Measurements from ENCODE around the gene PARD3B. TPM values are rescaled to one million over a fixed set of nuclear protein-coding genes. Genes with fewer than 3 reads are reported as not detected.

Gene PARD3B
- total and polyA plus RNA-seq, 3 experiments from 2014 or later: 0.11 to 0.26 TPM; not detected in 1

DNA sequence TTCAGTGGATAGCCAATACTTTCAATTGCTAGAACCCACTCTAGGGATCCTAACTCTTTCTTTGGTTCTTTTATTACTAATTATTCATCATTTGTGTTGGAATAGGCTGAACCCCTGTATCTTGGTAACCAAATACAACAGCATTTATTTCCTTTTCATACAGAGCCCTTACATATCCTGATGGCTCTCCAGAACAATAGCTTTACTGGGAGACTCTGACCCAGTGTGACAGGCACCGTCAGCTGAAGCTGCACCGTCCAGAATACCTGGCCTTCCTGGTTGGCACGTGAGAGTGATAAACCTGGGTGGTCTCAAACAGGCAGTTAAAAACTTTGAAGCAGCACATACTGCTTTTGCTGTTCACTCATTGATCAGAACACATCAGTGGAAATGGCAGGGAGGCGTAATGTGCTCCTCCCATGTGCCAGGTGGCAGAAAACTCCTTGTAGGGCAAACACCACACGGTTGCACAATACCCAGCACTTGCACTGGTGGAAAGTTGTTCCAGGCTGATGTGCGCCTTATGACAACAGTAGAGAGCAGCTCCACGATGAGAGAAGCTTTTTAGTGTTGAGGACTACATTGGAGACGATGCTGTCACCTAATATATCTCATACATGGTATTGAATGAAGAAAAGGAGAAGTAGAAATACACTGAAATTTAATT lies 456.2 kb downstream of the PARD3B start:
- POLR2A ChIA-PET: no interaction called here
- Histone ChIP-seq H3K36me3 (ENCODE audit: insufficient read depth, low read length) (no peaks in the 10 kb centered on the region), H3K4me1 (ENCODE audit: insufficient read depth, low read length) (no peaks in the 10 kb centered on the region), H3K9me3 (ENCODE audit: low read length) (no peaks in the 10 kb centered on the region), H3K4me3 (ENCODE audit: low read length) (no peak overlapping the region), H3K27ac (ENCODE audit: low read depth, low read length) (no peak overlapping the region), H3K27me3 (ENCODE audit: insufficient read depth, low read length, poor library complexity, severe bottlenecking) (no peaks in the 10 kb centered on the region)
- no peak overlapping the region for H3K4me3 Mint-ChIP-seq
- CTCF ChIA-PET: no interaction called here
- DNase-seq: no peak
- no peaks in the 10 kb centered on the region for H3K36me3 Mint-ChIP-seq
- H3K9me3 Mint-ChIP-seq: peaks cover 0 to 5% (median 3%) of the 10 kb centered on the region in 5 donors
- H3K4me1 Mint-ChIP-seq: peaks cover 6 to 12% (median 6%) of the 10 kb centered on the region in 3 donors
- H3K27ac Mint-ChIP-seq: no peak overlapping the region
- no peaks in the 10 kb centered on the region for H3K27me3 Mint-ChIP-seq

DNA sequence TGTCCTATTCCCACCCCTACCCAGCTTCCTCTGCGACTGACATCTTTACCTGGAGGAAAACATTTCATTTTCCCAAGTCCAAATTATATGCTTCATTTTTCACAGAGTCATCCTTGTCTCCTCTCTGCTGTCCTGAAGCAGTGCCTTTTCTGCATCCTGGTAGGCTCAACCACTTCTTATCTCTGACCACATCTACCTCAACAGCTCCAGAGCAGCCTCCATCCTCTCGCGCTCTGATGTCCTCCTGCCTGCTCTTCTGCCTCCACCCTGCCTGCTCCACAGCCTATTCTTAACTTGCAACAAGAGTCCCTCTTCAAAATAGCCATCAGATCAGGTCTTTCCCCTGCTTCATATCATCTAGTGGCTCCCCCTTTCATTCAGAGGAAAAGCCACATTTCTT lies 457.1 kb downstream of the PARD3B start:
- peaks cover 0 to 1% (median 0%) of the 10 kb centered on the region in 5 donors for H3K9me3 Mint-ChIP-seq
- Histone ChIP-seq H3K36me3 (ENCODE audit: insufficient read depth, low read length) (no peaks in the 10 kb centered on the region), H3K4me3 (ENCODE audit: low read length) (no peak overlapping the region), H3K9me3 (ENCODE audit: low read length) (no peaks in the 10 kb centered on the region), H3K4me1 (ENCODE audit: insufficient read depth, low read length) (no peaks in the 10 kb centered on the region), H3K27ac (ENCODE audit: low read depth, low read length) (no peak overlapping the region), H3K27me3 (ENCODE audit: insufficient read depth, low read length, poor library complexity, severe bottlenecking) (no peaks in the 10 kb centered on the region)
- no peak overlapping the region for H3K27ac Mint-ChIP-seq
- H3K36me3 Mint-ChIP-seq: no peaks in the 10 kb centered on the region
- ChIA-PET CTCF (no interaction called here), POLR2A (no interaction called here)
- no peak for DNase-seq
- H3K4me1 Mint-ChIP-seq: peaks cover 6 to 12% (median 6%) of the 10 kb centered on the region in 3 donors
- H3K4me3 Mint-ChIP-seq: no peak overlapping the region
- no peaks in the 10 kb centered on the region for H3K27me3 Mint-ChIP-seq

DNA sequence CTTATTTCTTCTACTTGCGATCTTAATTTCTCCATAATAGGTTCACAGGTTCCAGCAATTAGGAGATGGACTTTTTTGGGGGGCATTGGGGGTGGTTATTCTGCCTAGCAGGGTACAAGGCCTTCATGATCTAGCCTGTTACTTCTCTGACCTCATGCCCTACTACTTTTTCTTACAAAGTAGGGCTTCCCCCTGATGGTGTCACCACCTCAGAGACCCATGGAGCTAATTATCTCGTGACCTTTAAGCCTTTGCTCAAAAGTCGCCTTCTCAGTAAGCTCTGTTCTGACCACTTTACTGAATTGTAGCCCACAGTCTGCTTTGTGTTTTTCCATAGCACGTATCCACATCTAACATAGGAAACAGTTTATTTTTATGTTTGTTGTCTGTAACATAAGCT lies 458.0 kb downstream of the PARD3B start:
- Mint-ChIP-seq H3K4me3 (no peak overlapping the region), H3K9me3 (peaks cover 0 to 3% (median 0%) of the 10 kb centered on the region in 5 donors), H3K4me1 (peaks cover 6 to 12% (median 6%) of the 10 kb centered on the region in 3 donors), H3K36me3 (no peaks in the 10 kb centered on the region), H3K27ac (no peak overlapping the region), H3K27me3 (no peaks in the 10 kb centered on the region)
- H3K27ac ChIP-seq (ENCODE audit: low read depth, low read length): no peak overlapping the region
- H3K36me3 ChIP-seq (ENCODE audit: insufficient read depth, low read length): no peaks in the 10 kb centered on the region
- no peaks in the 10 kb centered on the region for H3K4me1 ChIP-seq (ENCODE audit: insufficient read depth, low read length)
- H3K9me3 ChIP-seq (ENCODE audit: low read length): no peaks in the 10 kb centered on the region
- no peaks in the 10 kb centered on the region for H3K27me3 ChIP-seq (ENCODE audit: insufficient read depth, low read length, poor library complexity, severe bottlenecking)
- no peak overlapping the region for H3K4me3 ChIP-seq (ENCODE audit: low read length)
- CTCF ChIA-PET: no interaction called here
- DNase-seq: no peak
- POLR2A ChIA-PET: no interaction called here

DNA sequence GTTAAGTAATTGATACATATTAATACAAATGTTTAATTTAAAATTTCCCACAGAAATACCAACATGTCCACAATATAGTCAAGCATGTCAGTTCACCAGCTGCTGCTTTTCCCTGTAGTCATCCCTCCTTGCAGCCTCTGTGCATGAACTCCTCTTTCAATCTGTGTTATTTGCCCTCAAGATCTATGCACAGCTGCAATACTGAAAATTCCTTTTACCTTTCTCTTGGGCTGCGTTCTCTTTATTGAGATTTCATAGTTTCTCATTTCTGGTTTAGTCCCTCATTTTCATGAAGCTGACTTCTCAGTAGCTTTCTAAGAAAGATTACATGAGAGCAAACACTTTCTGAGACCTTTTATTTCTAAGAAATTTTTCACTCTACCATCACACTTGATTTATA lies 464.9 kb downstream of the PARD3B start:
- Histone ChIP-seq H3K4me3 (ENCODE audit: low read length) (no peak overlapping the region), H3K4me1 (ENCODE audit: insufficient read depth, low read length) (no peaks in the 10 kb centered on the region), H3K27me3 (ENCODE audit: insufficient read depth, low read length, poor library complexity, severe bottlenecking) (no peaks in the 10 kb centered on the region), H3K36me3 (ENCODE audit: insufficient read depth, low read length) (no peaks in the 10 kb centered on the region), H3K27ac (ENCODE audit: low read depth, low read length) (no peak overlapping the region), H3K9me3 (ENCODE audit: low read length) (no peaks in the 10 kb centered on the region)
- peaks cover 0 to 1% of the 10 kb centered on the region in 2 donors for H3K27me3 Mint-ChIP-seq
- CTCF ChIA-PET: no interaction called here
- no peaks in the 10 kb centered on the region for H3K4me1 Mint-ChIP-seq
- H3K36me3 Mint-ChIP-seq: no peaks in the 10 kb centered on the region
- DNase-seq: no peak
- H3K9me3 Mint-ChIP-seq: peaks cover 0 to 3% (median 2%) of the 10 kb centered on the region in 5 donors
- no peak overlapping the region for H3K4me3 Mint-ChIP-seq
- POLR2A ChIA-PET: no interaction called here
- no peak overlapping the region for H3K27ac Mint-ChIP-seq

DNA sequence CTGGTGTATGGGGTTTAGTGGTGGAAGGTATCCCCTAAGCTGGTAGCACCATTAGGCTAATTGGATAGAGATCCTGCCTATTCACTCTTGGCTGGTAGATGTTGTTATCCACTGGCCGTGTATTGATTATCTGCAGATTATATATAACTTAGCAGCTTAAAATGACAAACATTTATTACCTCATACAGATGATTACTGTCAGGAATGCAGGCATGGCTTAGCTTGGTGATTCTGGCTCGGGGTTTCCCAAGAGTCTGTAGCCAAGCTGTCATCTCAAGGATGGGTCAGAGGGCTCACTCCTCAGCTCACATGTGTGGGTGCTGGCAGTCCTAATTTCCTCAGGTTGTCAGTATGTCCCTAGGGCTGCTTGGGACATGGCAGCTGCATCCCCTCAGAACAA lies 465.8 kb downstream of the PARD3B start:
- peaks cover 0 to 1% of the 10 kb centered on the region in 2 donors for H3K27me3 Mint-ChIP-seq
- peaks cover 0 to 3% (median 2%) of the 10 kb centered on the region in 5 donors for H3K9me3 Mint-ChIP-seq
- H3K4me3 ChIP-seq (ENCODE audit: low read length): no peak overlapping the region
- no peak for DNase-seq
- no peak overlapping the region for H3K4me3 Mint-ChIP-seq
- no peaks in the 10 kb centered on the region for H3K9me3 ChIP-seq (ENCODE audit: low read length)
- ChIA-PET CTCF (no interaction called here), POLR2A (no interaction called here)
- no peaks in the 10 kb centered on the region for H3K4me1 ChIP-seq (ENCODE audit: insufficient read depth, low read length)
- H3K27me3 ChIP-seq (ENCODE audit: insufficient read depth, low read length, poor library complexity, severe bottlenecking): no peaks in the 10 kb centered on the region
- no peaks in the 10 kb centered on the region for H3K36me3 ChIP-seq (ENCODE audit: insufficient read depth, low read length)
- H3K27ac ChIP-seq (ENCODE audit: low read depth, low read length): no peak overlapping the region
- no peaks in the 10 kb centered on the region for H3K4me1 Mint-ChIP-seq
- H3K36me3 Mint-ChIP-seq: no peaks in the 10 kb centered on the region
- H3K27ac Mint-ChIP-seq: no peak overlapping the region

DNA sequence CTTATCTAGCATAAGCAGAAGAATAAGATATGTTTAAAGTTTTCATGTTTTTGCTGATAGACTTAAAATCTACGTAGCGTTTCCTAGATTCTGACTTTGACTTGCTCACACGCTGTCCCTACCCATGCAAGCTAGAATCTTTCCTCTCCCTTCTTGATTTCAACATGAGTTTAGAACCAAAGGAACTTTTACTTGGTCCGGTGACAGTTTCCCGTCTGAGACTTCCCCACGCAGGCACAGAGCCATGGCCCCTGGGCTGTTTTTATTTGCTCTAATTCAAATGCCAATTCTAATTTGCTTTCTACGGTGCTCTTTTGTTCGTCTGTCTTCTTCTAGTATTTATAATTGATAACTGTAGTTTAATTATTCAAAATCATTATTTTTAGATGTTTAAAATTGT lies 467.7 kb downstream of the PARD3B start:
- no peak overlapping the region for H3K27ac ChIP-seq (ENCODE audit: low read depth, low read length)
- H3K4me3 Mint-ChIP-seq: no peak overlapping the region
- H3K27me3 ChIP-seq (ENCODE audit: insufficient read depth, low read length, poor library complexity, severe bottlenecking): no peaks in the 10 kb centered on the region
- DNase-seq: no peak
- H3K27me3 Mint-ChIP-seq: peaks cover 0 to 1% of the 10 kb centered on the region in 2 donors
- H3K4me1 ChIP-seq (ENCODE audit: insufficient read depth, low read length): no peaks in the 10 kb centered on the region
- peaks cover 0 to 2% (median 0%) of the 10 kb centered on the region in 5 donors for H3K9me3 Mint-ChIP-seq
- H3K9me3 ChIP-seq (ENCODE audit: low read length): no peaks in the 10 kb centered on the region
- CTCF ChIA-PET: no interaction called here
- H3K4me3 ChIP-seq (ENCODE audit: low read length): no peak overlapping the region
- no peaks in the 10 kb centered on the region for H3K36me3 ChIP-seq (ENCODE audit: insufficient read depth, low read length)
- POLR2A ChIA-PET: no interaction called here
- no peaks in the 10 kb centered on the region for H3K36me3 Mint-ChIP-seq
- no peaks in the 10 kb centered on the region for H3K4me1 Mint-ChIP-seq
- H3K27ac Mint-ChIP-seq: no peak overlapping the region

DNA sequence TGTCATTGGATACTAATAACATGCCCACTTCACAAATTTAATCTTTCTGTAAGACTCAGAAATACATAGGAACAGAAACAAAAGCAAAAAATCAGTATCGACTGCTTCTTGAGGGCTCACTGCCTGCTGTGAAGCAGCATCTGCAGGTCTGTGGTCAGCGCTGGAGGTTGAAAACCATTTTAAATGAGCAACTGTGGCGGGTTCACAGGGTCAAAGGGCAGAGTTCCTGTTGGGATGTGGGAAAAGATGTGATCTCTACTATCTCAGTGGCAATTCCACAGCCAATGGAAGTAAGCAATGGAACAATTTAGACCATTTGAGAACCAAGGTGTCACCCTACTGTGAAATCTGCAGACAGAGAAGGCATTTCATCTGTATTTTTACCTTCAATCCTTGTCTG lies 468.3 kb downstream of the PARD3B start:
- Histone ChIP-seq H3K4me3 (ENCODE audit: low read length) (no peak overlapping the region), H3K27me3 (ENCODE audit: insufficient read depth, low read length, poor library complexity, severe bottlenecking) (no peaks in the 10 kb centered on the region), H3K36me3 (ENCODE audit: insufficient read depth, low read length) (no peaks in the 10 kb centered on the region), H3K9me3 (ENCODE audit: low read length) (no peaks in the 10 kb centered on the region), H3K4me1 (ENCODE audit: insufficient read depth, low read length) (no peaks in the 10 kb centered on the region), H3K27ac (ENCODE audit: low read depth, low read length) (no peak overlapping the region)
- ChIA-PET CTCF (no interaction called here), POLR2A (no interaction called here)
- H3K9me3 Mint-ChIP-seq: peaks cover 0 to 2% (median 0%) of the 10 kb centered on the region in 5 donors
- no peak for DNase-seq
- H3K4me1 Mint-ChIP-seq: no peaks in the 10 kb centered on the region
- no peaks in the 10 kb centered on the region for H3K36me3 Mint-ChIP-seq
- H3K4me3 Mint-ChIP-seq: no peak overlapping the region
- H3K27me3 Mint-ChIP-seq: peaks cover 0 to 1% of the 10 kb centered on the region in 2 donors
- H3K27ac Mint-ChIP-seq: no peak overlapping the region

DNA sequence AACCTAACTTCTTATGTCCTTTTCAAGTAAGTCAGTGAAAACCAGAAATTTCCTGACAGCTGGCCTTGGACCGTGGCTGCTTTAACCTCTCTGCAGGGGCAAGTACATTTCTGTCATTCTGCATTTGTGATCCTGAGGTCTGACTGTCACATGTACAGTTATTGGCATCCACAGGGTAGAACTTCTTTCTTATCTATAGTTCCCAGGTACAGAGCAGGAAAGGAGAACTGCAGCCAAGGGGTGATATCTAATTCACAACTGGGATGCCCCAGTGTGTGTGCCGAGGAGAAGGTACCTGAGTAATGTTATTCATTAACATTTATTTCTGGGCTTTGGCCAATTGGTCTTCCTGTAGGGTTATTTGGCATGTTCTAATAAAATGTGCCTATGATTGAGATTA lies 468.9 kb downstream of the PARD3B start:
- no peaks in the 10 kb centered on the region for H3K4me1 Mint-ChIP-seq
- ChIA-PET POLR2A (no interaction called here), CTCF (no interaction called here)
- peaks cover 0 to 2% (median 0%) of the 10 kb centered on the region in 5 donors for H3K9me3 Mint-ChIP-seq
- no peaks in the 10 kb centered on the region for H3K4me1 ChIP-seq (ENCODE audit: insufficient read depth, low read length)
- no peak overlapping the region for H3K4me3 ChIP-seq (ENCODE audit: low read length)
- no peak for DNase-seq
- H3K4me3 Mint-ChIP-seq: no peak overlapping the region
- H3K27me3 Mint-ChIP-seq: peaks cover 0 to 1% of the 10 kb centered on the region in 2 donors
- H3K9me3 ChIP-seq (ENCODE audit: low read length): no peaks in the 10 kb centered on the region
- no peak overlapping the region for H3K27ac ChIP-seq (ENCODE audit: low read depth, low read length)
- no peaks in the 10 kb centered on the region for H3K36me3 ChIP-seq (ENCODE audit: insufficient read depth, low read length)
- H3K27me3 ChIP-seq (ENCODE audit: insufficient read depth, low read length, poor library complexity, severe bottlenecking): no peaks in the 10 kb centered on the region
- H3K27ac Mint-ChIP-seq: no peak overlapping the region
- H3K36me3 Mint-ChIP-seq: no peaks in the 10 kb centered on the region

Measured in CD8-positive, alpha-beta memory T cell (primary cell).